WERI-Rb-1 (cell line): ENCODE data around the gene PAOX.

Source experiments
- DNase-seq: peaks from one replicate; pipeline ENCODE4 v3.0.0-alpha.2; 2020
- H3K27ac ChIP-seq: fragments of 250-450 bp; sonication (Bioruptor Pico); 2 replicates; pipeline ENCODE4 v1.5.1; 2020; ENCODE audit warnings: mild to moderate bottlenecking, moderate library complexity
- H3K27me3 ChIP-seq: fragments of 250-450 bp; sonication (Bioruptor Pico); 2 replicates; pipeline ENCODE4 v1.5.1; 2021; ENCODE audit warnings: mild to moderate bottlenecking, low read depth, moderate library complexity; ENCODE audit not compliant: insufficient read depth, severe bottlenecking
- H3K36me3 ChIP-seq: fragments of 250-450 bp; sonication (Bioruptor Pico); 2 replicates; pipeline ENCODE4 v1.5.1; 2020; ENCODE audit warnings: mild to moderate bottlenecking, moderate library complexity
- H3K4me3 ChIP-seq: 2 replicates; pipeline ENCODE4 v1.5.1; 2011; ENCODE audit warnings: low read depth, mild to moderate bottlenecking, control low read depth, low read length
- H3K9me3 ChIP-seq: fragments of 250-450 bp; sonication (Bioruptor Pico); 2 replicates; pipeline ENCODE4 v1.5.1; 2021; ENCODE audit warnings: mild to moderate bottlenecking, moderate library complexity; ENCODE audit not compliant: severe bottlenecking
- CTCF ChIP-seq: IDR thresholded peaks from 2 replicates; pipeline ENCODE4 v1.5.1; 2011; ENCODE audit warnings: low read depth, mild to moderate bottlenecking, control low read depth, inconsistent platforms, low read length

The PAOX gene

GRCh38 chr10:133391249-133391635, 12.2 kb downstream of the PAOX start:
- Histone ChIP-seq H3K36me3 (peaks cover 13% of the 10 kb centered on the region), H3K4me3 (no peak overlapping the region), H3K27me3 (no peaks in the 10 kb centered on the region), H3K9me3 (no peaks in the 10 kb centered on the region), H3K27ac (no peak overlapping the region)
- TF ChIP-seq CTCF, result no peak
- DNase-seq, result no peak

- Histone ChIP-seq H3K27me3 (no peaks in the 10 kb centered on the region), H3K4me3 (no peak overlapping the region), H3K36me3 (peaks cover 18% of the 10 kb centered on the region), H3K9me3 (no peaks in the 10 kb centered on the region), H3K27ac (no peak overlapping the region)
- TF ChIP-seq CTCF, result no peak
- no peak for DNase-seq
Observed at GRCh38 chr10:133391761-133392518, 12.9 kb downstream of the PAOX start.

DNA sequence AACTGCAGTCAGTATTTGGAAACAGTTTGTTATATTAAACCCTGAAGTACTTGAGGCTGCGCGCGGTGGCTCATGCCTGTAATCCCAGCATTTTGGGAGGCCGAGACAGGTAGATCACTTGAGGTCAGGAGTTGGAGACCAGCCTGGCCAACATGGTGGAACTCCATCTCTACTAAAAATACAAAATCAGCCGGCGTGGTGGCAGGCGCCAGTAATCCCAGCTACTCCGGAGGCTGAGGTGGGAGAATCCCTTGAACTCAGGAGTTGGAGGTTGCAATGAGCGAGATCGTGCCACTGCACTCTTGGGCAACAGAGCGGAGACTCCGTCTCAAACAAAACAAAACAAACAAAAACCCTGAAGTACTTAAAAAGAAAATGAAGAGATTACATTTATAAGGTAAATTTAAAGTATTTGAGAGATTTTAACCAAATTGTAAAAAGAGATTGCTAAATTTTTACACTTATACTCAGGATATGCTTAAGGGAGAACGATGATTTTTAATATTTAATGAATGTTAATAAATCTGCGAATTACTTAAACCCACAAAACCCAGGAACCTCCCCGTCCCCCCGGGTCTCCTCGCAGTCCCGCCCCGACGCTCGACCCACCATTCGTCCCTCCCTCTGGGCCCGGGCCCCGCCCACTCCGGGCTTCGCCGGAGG, 14.5 kb downstream of the PAOX start:
- TF ChIP-seq CTCF, result no peak
- no peak for DNase-seq
- H3K4me3 ChIP-seq, result peak overlapping the region; percentile 38
- H3K36me3 ChIP-seq, result peaks cover 28% of the 10 kb centered on the region
- no peaks in the 10 kb centered on the region for H3K27me3 ChIP-seq
- H3K9me3 ChIP-seq, result no peaks in the 10 kb centered on the region
- H3K27ac ChIP-seq, result peak overlapping the region; percentile 93

DNA sequence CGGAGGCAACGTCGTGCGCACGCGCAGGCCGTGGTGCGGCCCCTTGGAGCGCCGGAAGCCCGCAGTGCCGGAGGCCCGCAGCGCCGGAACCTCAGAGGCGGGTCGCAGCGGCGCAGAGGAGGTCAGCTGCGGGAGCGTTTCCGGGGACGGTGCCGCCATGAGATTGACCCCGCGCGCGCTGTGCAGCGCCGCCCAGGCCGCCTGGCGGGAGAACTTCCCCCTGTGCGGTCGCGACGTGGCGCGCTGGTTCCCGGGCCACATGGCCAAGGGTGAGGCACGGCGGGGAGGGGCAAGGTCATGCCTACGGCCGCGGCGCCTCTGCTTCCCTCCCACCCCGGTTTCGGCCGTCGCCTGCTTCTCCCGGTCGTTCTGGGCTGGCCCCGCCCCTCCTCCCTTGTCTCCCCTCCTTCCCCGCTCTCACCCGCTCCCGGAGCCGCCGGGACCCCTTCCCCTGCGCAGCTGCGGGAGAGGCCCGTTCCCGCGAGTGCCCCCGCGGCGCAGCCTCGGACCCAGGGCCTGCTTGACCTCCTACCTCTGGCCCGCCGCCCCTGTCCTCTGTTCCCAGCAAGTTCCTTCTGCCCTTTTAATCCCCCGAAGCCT, 15.1 kb downstream of the PAOX start, which contains the start of gene MTG1:
MTG1 (plus strand) TSS at position 94 of the 600 bp plus-strand sequence; CDS start at position 158, 64 bp downstream.
- peaks cover 34% of the 10 kb centered on the region for H3K36me3 ChIP-seq
- peak; percentile 15; the same call in 1 of the 2 replicates for TF ChIP-seq CTCF
- H3K27me3 ChIP-seq, result no peaks in the 10 kb centered on the region
- peak; percentile 95 for DNase-seq
- H3K4me3 ChIP-seq, result peak within 1 kb of the TSS; percentile 61
- H3K27ac ChIP-seq, result peak within 1 kb of the TSS; percentile 93
- H3K9me3 ChIP-seq, result no peaks in the 10 kb centered on the region

GRCh38 chr10:133394801-133395221, 15.7 kb downstream of the PAOX start:
- Histone ChIP-seq H3K36me3 (peaks cover 39% of the 10 kb centered on the region), H3K4me3 (peak overlapping the region; percentile 61), H3K9me3 (no peaks in the 10 kb centered on the region), H3K27me3 (no peaks in the 10 kb centered on the region), H3K27ac (peak overlapping the region; percentile 93)
- no peak for TF ChIP-seq CTCF
- peak; percentile 50 for DNase-seq
